WTC11 (cell line): ENCODE results near the gene PTPRN2. TPM values are rescaled to one million over a fixed set of nuclear protein-coding genes. Genes with fewer than 3 reads are reported as not detected.

Experiments
- ATAC-seq: fragments of 200-7000 bp; cut with Tn5 transposase; 2 replicates; pipeline ENCODE4 v1.10.0; 2021; ENCODE audit warnings: mild to moderate bottlenecking, moderate library complexity
- CTCF ChIA-PET: fragments of 300-600 bp; sonication (Branson Sonifier 250); formaldehyde crosslinking; loops from one replicate; lab custom pipeline; 2021; ENCODE audit warnings: antibody characterized with exemption; lab: Charles Lee
- POLR2A ChIA-PET: fragments of 350-600 bp; sonication (Branson Sonifier 250); formaldehyde crosslinking; loops from one replicate; lab custom pipeline; 2021; ENCODE audit warnings: antibody characterized with exemption; lab: Charles Lee
- DNase-seq: peaks from one replicate; pipeline ENCODE4 v3.0.0; 2021; ENCODE audit warnings: low spot score
- H3K27ac Mint-ChIP-seq: 2 replicates; pipeline ENCODE4 v1.8.0; 2021; ENCODE audit warnings: mixed read lengths
- H3K27me3 Mint-ChIP-seq: 2 replicates; pipeline ENCODE4 v1.8.0; 2021; ENCODE audit warnings: low read depth, mild to moderate bottlenecking, moderate library complexity, mixed read lengths
- H3K36me3 Mint-ChIP-seq: 2 replicates; pipeline ENCODE4 v1.8.0; 2021; ENCODE audit warnings: mixed read lengths
- H3K4me1 Mint-ChIP-seq: 2 replicates; pipeline ENCODE4 v1.8.0; 2022; ENCODE audit warnings: mixed read lengths
- H3K4me3 Mint-ChIP-seq: 2 replicates; pipeline ENCODE4 v1.8.0; 2021; ENCODE audit warnings: mild to moderate bottlenecking, moderate library complexity, mixed read lengths
- H3K9me3 Mint-ChIP-seq: 2 replicates; pipeline ENCODE4 v1.8.0; 2021; ENCODE audit warnings: mixed read lengths
- ATF3 ChIP-seq: sonication (generic); formaldehyde crosslinking; conservative IDR thresholded peaks from 2 replicates; pipeline ENCODE4 v1.8.1; 2022; ENCODE audit warnings: mild to moderate bottlenecking, missing genetic modification reagents
- ELF4 ChIP-seq: sonication (generic); formaldehyde crosslinking; IDR thresholded peaks from 2 replicates; pipeline ENCODE4 v1.8.1; 2022; ENCODE audit warnings: low read depth, mild to moderate bottlenecking, moderate library complexity, missing genetic modification reagents
- FOXJ3 ChIP-seq: sonication (generic); formaldehyde crosslinking; IDR thresholded peaks from 2 replicates; pipeline ENCODE4 v1.9.0; 2021; ENCODE audit warnings: missing genetic modification reagents, mild to moderate bottlenecking, borderline replicate concordance
- HMGXB4 ChIP-seq: sonication (generic); formaldehyde crosslinking; IDR thresholded peaks from 2 replicates; pipeline ENCODE4 v1.8.1; 2023; ENCODE audit warnings: mild to moderate bottlenecking, moderate library complexity, missing genetic modification reagents
- IRF1 ChIP-seq: sonication (generic); formaldehyde crosslinking; IDR thresholded peaks from 2 replicates; pipeline ENCODE4 v1.8.0; 2023; ENCODE audit warnings: missing genetic modification reagents
- MAX ChIP-seq: sonication (generic); formaldehyde crosslinking; IDR thresholded peaks from 2 replicates; pipeline ENCODE4 v1.8.0; 2022; ENCODE audit warnings: mild to moderate bottlenecking, missing genetic modification reagents
- MXD4 ChIP-seq: fragments of 250-450 bp; sonication (Bioruptor Pico); IDR thresholded peaks from 2 replicates; pipeline ENCODE4 v1.8.0; 2021; ENCODE audit warnings: mild to moderate bottlenecking, moderate library complexity, borderline replicate concordance
- NFATC4 ChIP-seq: fragments of 250-450 bp; sonication (Bioruptor Pico); IDR thresholded peaks from 2 replicates; pipeline ENCODE4 v1.9.0; 2021; ENCODE audit warnings: mild to moderate bottlenecking
- NFE2L1 ChIP-seq: sonication (generic); formaldehyde crosslinking; IDR thresholded peaks from 2 replicates; pipeline ENCODE4 v1.8.1; 2023; ENCODE audit warnings: missing genetic modification reagents
- NR2C2 ChIP-seq: sonication (generic); formaldehyde crosslinking; IDR thresholded peaks from 2 replicates; pipeline ENCODE4 v1.8.0; 2022; ENCODE audit warnings: mild to moderate bottlenecking, missing genetic modification reagents
- SOX15 ChIP-seq: fragments of 250-450 bp; sonication (Bioruptor Pico); IDR thresholded peaks from 2 replicates; pipeline ENCODE4 v1.9.0; 2021; ENCODE audit warnings: mild to moderate bottlenecking
- SP1 ChIP-seq: sonication (generic); formaldehyde crosslinking; conservative IDR thresholded peaks from 2 replicates; pipeline ENCODE4 v1.8.1; 2022; ENCODE audit warnings: missing genetic modification reagents
- TEAD4 ChIP-seq: sonication (generic); formaldehyde crosslinking; IDR thresholded peaks from 2 replicates; pipeline ENCODE4 v1.8.0; 2022; ENCODE audit warnings: mild to moderate bottlenecking, missing genetic modification reagents
- ZBTB43 ChIP-seq: sonication (generic); formaldehyde crosslinking; IDR thresholded peaks from 2 replicates; pipeline ENCODE4 v1.8.1; 2023; ENCODE audit warnings: mild to moderate bottlenecking, missing genetic modification reagents
- ZMAT4 ChIP-seq: fragments of 250-450 bp; sonication (Bioruptor Pico); IDR thresholded peaks from 2 replicates; pipeline ENCODE4 v1.9.0; 2021; ENCODE audit warnings: mild to moderate bottlenecking
- ZNF138 ChIP-seq: sonication (generic); formaldehyde crosslinking; conservative IDR thresholded peaks from 2 replicates; pipeline ENCODE4 v1.8.1; 2022; ENCODE audit warnings: mild to moderate bottlenecking, moderate library complexity, missing genetic modification reagents
- ZNF423 ChIP-seq: fragments of 250-450 bp; sonication (Bioruptor Pico); IDR thresholded peaks from 2 replicates; pipeline ENCODE4 v2.1.2; 2022; ENCODE audit warnings: mild to moderate bottlenecking, moderate library complexity
- ZNF512 ChIP-seq: sonication (generic); formaldehyde crosslinking; IDR thresholded peaks from 2 replicates; pipeline ENCODE4 v1.8.1; 2022; ENCODE audit warnings: missing genetic modification reagents, borderline replicate concordance
- ZSCAN18 ChIP-seq: fragments of 250-450 bp; sonication (Bioruptor Pico); IDR thresholded peaks from 2 replicates; pipeline ENCODE4 v2.1.2; 2022; ENCODE audit warnings: mild to moderate bottlenecking, moderate library complexity
- total RNA-seq: library from RNA; stranded (reverse); gene quantifications from 3 replicates; pipeline ENCODE4 v1.2.3, GENCODE V29; 2021

Gene PTPRN2
- total RNA-seq, 1 experiment from 2014 or later, result 4.7 TPM

- peak; percentile 82 for TF ChIP-seq ZBTB43
- TF ChIP-seq ZNF138 (CRISPR knock-in tag), result no peak
- TF ChIP-seq ZMAT4 (CRISPR knock-in tag), result no peak
- ChIA-PET CTCF (no interaction called here), POLR2A (no interaction called here)
- Mint-ChIP-seq H3K36me3 (peaks cover 33% of the 10 kb centered on the region), H3K27ac (no peak overlapping the region), H3K4me1 (peaks cover 4% of the 10 kb centered on the region), H3K9me3 (peaks cover 32% of the 10 kb centered on the region), H3K27me3 (peaks cover 6% of the 10 kb centered on the region), H3K4me3 (no peak overlapping the region)
- DNase-seq (no peak), ATAC-seq (no peak)
These were observed 712.8 kb downstream of the PTPRN2 start for GRCh38 chr7:157874870-157875229.

- ATAC-seq, result no peak
- POLR2A ChIA-PET, result no interaction called here
- Mint-ChIP-seq H3K27me3 (peaks cover 7% of the 10 kb centered on the region), H3K4me1 (peaks cover 4% of the 10 kb centered on the region), H3K9me3 (peaks cover 32% of the 10 kb centered on the region), H3K27ac (no peak overlapping the region), H3K4me3 (no peak overlapping the region), H3K36me3 (peaks cover 33% of the 10 kb centered on the region)
- TF ChIP-seq ZNF512 (CRISPR knock-in tag) (no peak), TEAD4 (no peak), SP1 (no peak), IRF1 (CRISPR knock-in tag) (no peak), NFE2L1 (CRISPR knock-in tag) (no peak), ZNF423 (CRISPR knock-in tag) (no peak), ZSCAN18 (CRISPR knock-in tag) (no peak), MAX (CRISPR knock-in tag) (no peak)
- CTCF ChIA-PET, result no interaction called here
- DNase-seq, result no peak
These were observed 713.3 kb downstream of the PTPRN2 start for GRCh38 chr7:157874208-157874816.

- ChIA-PET CTCF (no interaction called here), POLR2A (no interaction called here)
- TF ChIP-seq ELF4 (CRISPR knock-in tag) (no peak), NFATC4 (no peak), ZNF138 (CRISPR knock-in tag) (no peak), MXD4 (no peak), SOX15 (no peak)
- Mint-ChIP-seq H3K4me1 (peaks cover 4% of the 10 kb centered on the region), H3K27ac (no peak overlapping the region), H3K27me3 (peaks cover 9% of the 10 kb centered on the region), H3K36me3 (peaks cover 35% of the 10 kb centered on the region), H3K9me3 (peaks cover 36% of the 10 kb centered on the region), H3K4me3 (no peak overlapping the region)
- DNase-seq, result no peak
- ATAC-seq, result no peak
These were observed 714.0 kb downstream of the PTPRN2 start for GRCh38 chr7:157873664-157874063.

GRCh38 chr7:157873181-157873580 is 714.4 kb downstream of the PTPRN2 start:
- Mint-ChIP-seq H3K9me3 (peaks cover 38% of the 10 kb centered on the region), H3K4me3 (no peak overlapping the region), H3K4me1 (peaks cover 4% of the 10 kb centered on the region), H3K27me3 (peaks cover 10% of the 10 kb centered on the region), H3K27ac (no peak overlapping the region), H3K36me3 (peaks cover 39% of the 10 kb centered on the region)
- DNase-seq (no peak), ATAC-seq (no peak)
- ChIA-PET CTCF (no interaction called here), POLR2A (no interaction called here)
- TF ChIP-seq FOXJ3 (no peak), HMGXB4 (no peak), NFATC4 (no peak), ATF3 (CRISPR knock-in tag) (no peak), ZNF512 (CRISPR knock-in tag) (no peak), NR2C2 (CRISPR knock-in tag) (no peak)
